GM19238 (cell line): Measurements from ENCODE around the gene TAPT1.

ENCODE experiments used
- DNase-seq: peaks from one replicate; pipeline ENCODE4 v3.0.0; 2011; ENCODE audit warnings: low spot score; ENCODE audit not compliant: insufficient read length

TAPT1 gene

DNA sequence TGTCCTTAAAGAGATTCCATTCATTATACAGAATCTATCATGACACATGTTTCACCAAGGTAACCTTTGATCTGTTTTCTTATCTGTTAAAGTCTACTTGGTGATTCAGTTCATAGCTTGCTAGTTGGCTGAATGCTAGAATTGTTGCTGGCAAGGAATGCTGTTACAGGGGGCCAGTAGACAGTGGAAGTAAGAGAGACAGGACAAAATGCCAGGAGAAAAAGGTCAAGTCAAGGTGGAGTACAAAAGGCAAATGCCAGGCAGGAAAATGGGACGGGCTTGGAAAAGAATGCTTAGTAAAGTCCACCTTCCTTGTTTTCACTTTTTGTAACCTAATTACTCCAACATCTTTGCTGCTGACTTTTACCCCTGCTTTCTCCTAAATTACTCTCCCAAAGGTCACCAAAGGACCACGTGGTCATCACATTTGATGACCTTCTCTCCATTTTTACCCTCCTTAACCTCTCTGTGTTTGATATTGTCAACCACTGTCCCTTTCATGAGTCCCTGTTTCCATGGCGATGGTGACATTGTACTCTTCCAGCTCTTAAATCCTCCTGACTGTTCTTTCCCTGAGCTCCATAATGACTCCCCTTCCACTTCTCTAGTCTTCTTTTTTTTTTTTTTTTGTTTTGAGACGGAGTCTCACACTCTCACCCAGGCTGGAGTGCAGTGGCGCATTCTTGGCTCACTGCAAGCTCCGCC lies 24.5 kb upstream of the TAPT1 start:
- no peak for DNase-seq

DNA sequence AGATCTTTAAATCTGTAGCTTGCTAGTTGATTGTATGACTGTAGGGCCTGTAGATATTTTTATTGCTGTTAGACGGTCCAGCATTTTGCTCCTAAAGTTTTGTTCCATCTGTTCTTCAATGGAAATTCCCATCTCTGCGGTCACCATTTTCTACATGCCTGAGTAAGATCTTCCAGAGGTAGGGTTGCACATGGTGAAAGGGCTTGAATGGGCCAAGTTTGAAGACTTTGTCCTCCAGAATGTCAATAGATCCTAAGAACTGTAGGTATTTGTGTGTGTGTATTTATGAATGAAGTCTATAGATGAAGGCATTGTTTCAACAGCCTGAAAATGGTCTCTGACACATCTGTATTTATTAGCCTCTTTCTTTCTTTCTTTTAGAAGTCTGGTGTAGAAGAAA lies 22.3 kb upstream of the TAPT1 start:
- no peak for DNase-seq

DNA sequence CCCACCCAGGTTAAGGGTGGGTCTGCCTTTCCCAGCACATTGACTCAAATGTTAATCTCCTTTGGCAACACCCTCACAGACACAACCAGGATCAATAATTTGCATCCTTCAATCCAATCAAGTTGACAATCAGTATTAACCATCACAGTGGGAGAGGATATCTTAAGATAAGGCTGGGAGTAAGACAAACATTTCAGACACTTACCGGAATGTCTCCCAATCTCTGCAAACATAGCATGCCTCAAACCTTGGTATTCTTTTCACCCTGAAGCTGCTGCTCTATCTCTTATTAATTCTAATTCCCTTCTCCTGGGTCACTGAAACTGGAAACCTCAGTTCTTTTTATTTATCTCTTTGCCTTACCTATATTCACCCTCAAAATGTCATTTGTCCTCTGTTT lies 19.0 kb upstream of the TAPT1 start:
- DNase-seq = no peak

DNA sequence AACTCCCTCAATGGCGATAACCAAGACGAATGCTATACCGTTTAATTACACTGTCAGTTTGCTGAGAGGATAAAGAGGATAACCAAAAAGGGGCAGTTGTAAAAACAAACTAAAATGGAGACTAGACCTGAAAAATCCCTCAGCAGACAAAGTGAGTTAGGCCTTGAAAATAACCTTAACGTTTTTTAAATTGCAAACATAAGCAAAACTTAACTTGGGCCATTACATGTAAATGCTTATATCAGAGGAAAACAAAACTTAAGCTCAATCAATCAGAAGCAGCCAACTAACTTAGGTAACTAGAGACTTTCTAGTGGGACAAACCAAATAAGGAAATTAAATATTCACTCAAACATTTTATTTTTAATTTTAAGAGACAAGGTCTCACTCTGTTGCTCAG lies 17.0 kb upstream of the TAPT1 start:
- DNase-seq = no peak

DNA sequence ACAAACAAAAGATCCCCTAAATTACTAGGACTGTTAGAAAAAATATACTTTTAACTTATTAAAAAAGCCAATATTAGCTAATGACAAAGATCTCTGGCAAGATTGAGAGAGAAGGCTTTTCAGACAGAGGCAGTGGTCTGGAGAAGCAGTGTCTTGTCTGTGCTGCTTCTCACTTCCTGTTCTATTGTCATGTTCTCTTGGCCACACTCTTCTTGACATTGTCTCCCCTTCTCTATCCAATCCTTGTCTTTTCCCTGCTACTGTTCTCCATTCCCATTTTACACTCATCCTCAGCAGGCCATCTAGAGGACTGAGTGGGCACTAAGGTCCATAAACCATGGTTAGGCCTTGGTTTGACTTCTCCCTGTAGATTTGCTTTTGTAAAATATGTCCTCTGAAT lies 14.0 kb upstream of the TAPT1 start:
- no peak for DNase-seq

DNA sequence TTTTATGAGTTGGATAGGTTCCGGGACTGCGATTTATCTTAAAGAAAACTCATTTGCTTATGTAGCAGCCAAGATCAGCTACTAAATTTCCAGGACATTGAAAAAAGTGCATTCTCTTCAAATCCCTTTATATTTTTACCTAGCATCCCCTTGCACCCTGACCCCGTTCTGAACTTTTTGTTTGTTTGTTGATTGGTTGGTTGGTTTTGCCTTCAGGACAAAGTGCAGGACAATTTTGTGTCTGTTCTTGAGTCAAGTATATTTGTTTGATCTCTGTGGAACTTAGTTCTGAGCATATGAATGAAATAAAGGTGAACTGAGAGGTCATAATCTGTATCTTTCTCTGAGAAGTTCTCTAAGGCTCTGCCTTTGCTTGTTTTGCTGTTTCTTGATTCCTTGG lies 12.8 kb upstream of the TAPT1 start:
- no peak for DNase-seq

DNA sequence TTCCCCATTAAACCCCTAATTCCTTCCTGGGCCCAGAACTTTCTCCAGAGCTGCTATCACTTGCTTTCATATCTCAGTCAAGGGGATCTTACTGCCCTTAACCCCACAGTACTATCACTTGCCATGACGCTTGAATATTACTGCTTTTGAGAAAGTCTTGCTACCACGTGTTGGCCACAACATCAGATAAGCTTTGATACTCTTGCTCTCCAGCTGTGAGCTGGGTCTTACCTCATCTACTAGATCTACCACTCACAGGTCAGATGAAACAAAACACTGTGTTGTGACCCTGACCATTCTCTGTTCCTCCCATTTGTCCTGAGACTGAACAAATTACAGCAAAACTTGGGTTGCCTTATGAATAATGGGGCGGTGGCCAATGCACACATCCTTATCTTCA lies 12.1 kb upstream of the TAPT1 start:
- no peak for DNase-seq

DNA sequence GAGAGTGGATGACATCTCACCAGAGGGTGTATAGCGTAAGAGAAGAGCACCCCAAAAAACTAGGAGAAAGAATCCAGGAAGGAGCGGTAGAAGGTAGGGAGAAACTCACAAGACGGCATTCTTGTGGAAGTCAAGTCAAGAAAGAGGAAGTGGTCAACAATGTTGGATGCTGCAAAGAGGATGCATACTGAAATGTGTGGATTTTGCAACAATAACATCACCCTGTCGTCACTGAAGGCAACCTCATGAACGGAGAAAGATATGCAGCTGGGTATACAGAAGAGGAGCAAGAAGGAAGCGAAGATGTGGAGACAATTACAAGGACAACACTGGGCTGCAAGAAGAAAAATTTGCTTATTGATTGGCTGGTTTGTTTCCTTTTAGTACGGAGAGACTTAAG lies 11.4 kb upstream of the TAPT1 start:
- no peak for DNase-seq

DNA sequence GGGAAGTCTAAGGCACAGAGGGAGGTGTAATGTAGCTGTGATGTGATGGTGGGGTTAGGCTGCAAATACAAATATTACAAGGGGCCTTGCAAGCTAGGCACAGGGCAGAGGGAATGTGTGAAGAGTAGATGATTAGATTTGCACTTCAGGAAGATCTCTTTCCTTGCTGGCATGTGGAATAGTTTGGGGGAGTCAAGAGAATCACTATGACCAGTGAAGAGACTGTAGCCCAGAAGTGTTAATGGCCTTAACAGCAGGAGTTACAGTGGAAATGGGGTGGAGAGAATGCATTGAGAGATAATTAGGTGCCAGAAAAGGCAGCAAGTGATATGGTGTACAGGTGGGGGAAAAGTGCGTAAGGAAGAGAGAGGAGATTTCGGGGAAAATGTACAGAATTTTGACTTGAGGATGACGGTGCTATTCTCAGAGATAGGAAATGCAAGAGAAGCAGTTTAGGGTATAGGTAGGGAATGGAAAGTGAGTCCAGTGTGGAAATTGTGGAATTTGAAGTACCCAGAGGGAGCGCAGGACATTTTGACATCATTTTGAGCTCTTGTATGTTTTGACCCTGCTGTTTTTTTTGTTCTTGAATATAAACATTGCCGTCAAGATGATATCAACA lies 10.2 kb upstream of the TAPT1 start:
- DNase-seq = no peak

DNA sequence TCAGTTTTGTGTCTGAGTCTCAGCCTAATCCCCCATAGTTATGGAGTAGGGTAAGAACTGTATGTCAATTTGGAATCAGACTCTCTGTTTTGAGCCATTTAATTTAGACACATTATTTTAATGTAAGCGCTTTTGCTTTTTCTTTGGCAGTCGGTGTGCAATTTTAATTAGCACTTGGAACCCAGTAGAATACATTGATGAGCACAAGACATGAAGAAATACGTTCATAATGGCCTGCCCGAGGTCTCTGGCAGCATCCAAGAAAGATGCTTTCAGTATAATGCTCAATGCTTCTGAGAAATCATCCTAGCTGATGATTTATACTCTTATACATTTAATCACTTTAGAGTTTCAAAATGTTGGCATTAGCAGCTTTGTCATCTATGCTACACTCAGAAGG lies 8.9 kb upstream of the TAPT1 start:
- no peak for DNase-seq

DNA sequence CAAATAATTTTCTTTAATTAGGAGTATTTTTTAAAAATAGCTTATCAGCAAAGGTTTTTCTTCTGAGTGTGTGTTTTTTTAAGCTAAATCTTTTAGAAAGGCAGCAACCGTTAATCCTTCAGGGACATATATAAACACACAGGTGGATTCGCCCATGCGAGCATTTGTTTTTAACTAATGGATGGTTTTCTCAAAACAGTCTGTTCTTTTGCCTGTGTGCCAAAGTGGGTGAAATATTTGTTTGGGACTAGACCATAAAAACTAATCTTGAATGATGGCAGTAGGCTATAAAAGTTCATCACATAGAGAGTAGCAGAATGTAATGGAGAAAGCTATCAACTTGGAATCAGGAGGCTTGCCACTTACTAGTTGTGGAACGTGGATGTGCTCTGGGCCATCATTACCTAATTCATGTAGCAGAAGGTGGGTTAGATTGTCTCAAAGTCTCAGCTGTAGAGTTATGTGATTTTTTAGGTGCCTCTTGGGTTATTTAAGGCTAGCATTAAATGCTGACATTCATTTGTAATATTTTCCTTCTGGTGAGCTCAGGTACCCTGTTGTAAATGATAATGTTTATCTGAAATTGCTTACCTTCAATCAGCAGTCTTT lies 7.4 kb upstream of the TAPT1 start:
- DNase-seq = no peak

DNA sequence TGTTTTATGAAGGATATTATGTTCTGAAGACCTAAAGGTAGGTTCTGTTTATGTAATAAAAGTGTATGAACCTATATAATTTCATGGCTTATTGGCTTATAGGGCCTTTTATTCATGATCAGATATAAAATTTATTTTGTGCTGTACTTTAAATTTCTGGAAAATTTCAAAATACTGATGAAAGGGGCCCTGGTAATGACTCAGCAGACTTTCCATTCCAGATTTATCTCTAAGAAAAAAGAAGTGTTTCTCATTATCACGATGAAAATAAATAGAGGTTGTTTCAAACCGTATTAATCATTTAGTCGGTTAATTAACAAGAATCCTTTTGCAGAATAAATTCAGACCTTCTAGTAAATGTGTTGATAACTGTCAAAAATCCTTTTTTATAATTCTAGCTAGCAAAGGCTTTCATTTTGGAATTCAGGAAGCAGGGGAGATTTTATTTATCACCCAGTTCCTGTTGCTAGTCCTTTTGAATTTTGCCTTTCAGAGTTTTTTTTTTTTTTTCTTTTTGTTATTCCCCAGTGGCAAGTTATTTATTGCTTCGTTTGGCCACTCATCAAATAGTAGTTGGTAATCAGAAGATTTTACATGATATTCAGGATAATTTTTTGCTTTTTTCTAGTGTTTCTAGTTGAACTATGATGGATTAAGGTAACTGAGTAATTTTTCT lies 5.4 kb upstream of the TAPT1 start:
- no peak for DNase-seq

DNA sequence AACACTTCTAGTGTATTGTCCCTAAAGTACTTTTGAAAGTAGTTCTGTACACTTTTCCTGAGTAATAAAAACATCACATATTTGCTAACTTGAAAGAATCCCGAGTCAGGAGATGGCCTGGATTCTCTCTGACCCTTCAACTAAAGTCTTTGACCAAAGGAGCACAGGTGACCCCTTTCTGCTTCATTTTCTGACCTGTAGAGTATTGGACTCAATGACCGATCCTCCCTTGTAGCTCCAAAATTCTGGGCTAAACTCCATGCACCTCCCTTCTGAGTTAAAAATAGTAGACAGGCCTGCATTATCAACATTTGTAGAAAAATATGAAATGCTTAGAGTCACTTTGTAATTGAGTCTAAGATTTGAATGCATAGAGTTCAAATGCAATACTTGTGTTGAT lies 4.0 kb upstream of the TAPT1 start:
- no peak for DNase-seq

DNA sequence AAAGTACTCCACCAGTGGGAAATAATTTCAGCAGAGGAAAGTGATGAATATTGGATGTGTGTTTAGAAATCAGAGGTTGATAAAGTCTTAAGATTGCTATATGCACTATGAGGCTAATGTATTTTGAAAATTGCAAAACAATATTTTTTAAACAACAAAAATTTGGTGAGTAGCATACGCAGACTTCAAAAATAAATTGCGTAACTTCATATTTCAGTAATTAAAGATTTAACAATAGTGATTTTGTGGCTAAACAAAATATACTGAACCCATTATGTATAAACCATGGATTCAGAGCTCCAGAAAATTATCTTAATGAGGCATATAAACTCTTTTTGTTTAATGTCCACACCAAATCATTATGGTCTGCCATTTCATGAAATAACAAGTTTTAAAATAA lies 3.3 kb upstream of the TAPT1 start:
- no peak for DNase-seq

DNA sequence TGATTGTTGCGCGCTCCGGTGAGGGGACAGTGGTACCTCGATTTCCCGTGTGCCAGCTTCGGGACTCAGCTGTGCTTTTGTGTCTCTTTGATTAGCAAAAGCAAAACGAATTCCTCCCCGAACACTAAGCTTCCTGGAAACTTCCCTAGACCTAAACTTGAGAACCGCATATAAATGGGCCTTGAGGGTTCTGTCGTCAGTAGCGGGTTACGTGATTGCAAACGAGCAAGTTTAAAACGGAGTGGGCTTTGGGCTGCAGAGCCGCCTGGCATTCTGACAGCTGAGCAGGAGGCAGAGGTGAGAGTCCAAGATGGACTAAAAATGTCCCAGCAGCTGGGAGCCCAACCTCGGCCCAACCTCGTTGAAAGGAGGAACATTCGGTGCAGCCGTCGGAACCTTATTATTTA lies 1.2 kb upstream of the TAPT1 start:
- DNase-seq = no peak

DNA sequence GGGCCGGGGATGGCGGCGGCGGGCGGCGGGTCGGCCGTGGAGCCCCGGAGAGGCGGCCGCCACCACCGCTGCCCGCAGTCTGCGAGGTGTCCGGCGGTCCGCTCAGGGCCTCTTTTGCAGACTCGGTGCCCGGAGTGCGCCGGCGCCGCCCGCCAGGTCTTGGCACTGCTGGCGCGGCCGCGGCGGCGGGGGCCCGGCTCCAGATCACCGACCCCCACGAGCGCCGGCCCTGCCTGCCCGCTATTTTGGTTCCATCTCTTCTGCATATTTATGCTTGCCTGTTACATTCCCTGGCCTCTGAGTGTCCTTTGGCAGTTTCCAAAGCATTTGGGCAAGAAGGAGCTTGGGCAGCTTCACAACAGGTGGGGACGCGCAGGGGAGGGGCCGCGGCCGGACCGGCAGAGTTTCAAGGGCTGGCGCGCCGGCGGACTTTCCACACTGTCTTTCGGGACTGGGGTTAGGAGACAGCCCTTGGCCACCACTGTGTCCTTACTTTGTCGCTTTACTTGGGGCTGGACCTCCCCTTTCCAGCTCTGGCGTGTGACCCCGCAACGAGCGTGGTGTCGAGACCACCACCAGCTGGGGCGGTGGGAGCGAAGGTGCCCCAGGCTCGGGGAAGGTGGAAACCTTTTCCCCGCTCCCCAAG lies 668 bp upstream of the TAPT1 start:
- DNase-seq = peak; percentile 24

DNA sequence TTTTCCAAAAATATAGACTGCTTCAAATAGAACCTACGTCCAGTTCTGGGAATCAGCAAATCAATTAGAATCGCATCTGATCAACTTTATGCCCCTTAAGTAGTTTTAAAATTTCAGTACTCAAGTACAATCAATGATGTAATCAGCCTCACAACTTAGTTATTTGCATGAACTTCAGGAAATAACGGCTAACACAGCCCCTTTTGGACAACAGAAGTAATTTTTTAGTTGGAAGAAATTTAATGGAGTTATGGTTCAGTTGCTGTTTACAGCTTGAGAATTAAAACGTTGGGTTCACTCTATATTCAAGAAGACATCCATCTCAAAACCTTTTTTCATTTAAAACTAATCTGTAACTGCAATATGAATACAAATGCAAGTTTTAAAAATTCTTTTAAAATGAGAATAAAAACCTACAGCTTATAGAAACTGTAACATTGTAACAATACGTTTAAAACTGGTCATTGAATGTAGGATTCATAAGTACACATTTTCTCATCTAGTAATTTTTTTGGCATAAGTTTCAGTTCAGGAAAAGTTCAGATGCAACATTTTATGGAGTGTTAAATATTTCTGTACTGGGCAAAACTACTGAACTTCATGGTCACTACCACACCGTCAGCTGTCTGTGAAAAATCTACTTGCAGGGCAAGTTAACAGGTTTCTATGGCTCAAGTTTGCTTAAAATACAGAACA lies 956 bp downstream of the TAPT1 start:
- DNase-seq = no peak

DNA sequence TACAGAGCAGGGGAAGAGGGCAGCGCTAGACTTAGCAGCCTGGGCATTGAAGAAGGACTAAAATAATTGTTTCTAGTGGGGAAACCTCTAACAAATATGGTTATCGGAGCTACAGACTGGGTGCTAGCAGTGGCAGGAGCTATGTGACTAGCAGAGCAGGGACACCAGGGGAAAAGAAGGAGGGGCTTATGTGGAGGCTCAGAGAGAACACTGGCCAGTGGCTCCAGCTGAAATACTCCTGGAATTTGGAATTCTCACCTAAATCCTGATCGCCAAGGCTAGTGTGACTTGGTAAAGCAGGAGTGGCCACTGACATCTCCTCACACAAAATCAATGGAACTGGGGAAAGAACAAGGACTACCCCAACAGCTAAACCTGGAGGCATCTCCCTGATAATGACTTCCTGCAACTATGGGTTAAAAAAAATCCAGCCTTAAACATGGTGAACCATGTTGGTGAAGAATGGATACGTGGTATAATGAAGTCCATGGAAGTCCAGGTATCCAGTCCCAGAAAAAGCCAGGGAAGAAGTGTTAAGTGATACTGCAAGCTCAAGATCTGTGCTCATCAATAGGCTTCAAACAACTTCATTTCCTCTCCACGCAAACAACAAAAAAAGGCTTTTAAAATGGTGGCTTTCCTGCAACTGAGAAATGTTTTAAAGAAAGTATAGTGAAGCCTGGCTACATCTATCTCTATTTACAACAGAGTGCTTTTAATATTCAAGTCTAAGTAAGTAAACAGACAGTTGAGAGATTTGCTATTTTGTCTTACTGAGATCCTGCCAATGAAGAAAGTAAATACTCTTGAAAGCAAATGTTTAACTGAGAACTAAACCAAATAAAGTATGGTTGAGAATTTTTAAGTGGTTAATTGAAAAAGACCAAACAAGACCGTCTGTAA lies 1.8 kb downstream of the TAPT1 start:
- DNase-seq = no peak

DNA sequence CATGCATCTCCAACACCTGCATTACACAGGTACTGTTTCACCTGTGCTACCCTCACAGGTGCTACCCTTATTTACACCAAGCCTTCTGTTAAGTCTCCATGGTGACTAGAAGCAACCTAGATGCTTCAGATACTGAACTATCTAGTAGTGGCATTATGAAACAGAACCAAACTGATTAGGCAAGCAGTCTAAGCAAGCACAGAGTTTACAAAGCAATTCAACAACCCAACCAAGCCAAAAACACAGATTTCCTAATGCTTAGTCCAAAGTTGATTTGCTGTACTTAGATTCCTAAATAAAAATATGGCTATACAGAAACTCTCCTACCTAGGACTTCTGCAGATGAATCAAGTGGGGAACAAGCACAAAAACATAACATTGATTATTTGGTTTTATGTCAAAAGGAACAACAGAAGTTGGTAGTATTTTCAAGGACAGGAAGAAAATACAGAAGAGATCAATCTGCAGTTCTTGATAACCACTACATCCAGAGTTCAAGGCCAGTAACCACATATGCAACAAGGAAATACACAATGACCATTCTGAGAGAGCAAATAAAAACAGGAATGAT lies 3.2 kb downstream of the TAPT1 start:
- DNase-seq = no peak

DNA sequence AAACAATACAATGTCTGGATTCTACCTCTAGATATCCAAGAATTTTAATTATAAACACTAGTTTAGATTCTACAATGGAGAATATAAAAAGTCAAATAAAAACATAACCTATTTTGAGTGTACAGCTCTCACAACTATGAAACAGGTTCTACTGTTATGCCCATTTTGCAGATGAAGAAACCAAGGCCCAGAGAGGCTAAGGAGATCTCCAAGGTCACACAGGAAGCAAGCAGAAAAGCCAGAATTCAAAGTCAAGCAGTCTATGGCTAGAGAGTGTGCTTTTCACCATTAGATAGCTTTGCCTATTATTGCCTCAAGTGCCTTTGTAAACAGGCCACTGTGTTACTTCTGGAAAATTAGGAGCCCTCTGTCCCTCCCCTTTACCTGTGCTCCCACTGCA lies 7.3 kb downstream of the TAPT1 start:
- no peak for DNase-seq
